ENCODE results near the gene SMAP1.

Gene SMAP1

DNA sequence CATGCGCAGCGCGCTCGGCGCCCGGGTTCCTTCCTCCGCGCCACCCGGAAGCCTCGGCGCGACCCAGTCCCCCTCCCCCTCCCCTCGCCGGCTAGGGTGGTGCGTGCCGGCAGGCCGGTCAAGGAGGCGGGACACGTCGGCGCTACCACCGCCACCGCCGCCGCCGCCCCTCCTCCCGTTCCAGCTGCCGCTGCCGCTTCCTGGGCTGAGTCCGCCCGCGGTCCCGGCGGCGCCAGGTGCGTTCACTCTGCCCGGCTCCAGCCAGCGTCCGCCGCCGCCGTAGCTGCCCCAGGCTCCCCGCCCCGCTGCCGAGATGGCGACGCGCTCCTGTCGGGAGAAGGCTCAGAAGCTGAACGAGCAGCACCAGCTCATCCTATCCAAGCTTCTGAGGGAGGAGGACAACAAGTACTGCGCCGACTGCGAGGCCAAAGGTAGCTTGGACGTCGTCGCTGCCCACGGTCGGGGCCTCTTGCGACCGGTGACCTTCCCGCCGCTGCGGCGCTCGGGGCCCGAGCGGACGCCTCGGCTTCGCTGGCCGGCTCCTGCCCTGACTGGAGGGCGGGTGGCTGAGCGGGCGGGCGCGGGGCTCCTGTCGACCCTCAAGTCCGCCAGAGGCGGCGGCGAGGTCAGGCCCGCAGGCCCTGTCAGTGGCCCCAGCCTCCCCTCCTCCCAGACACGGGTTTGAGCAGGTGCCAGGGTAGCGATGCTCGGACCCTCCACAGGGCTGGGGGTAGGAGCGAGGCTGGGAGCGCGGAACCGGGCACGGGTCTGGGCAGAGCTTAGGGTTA, at the start of gene SMAP1:
TSS of gene SMAP1 (plus strand) at position 173 of the 788 bp plus-strand sequence. CDS start at position 314, 141 bp downstream.
- peak; percentile 89 to 91 for DNase-seq

DNA sequence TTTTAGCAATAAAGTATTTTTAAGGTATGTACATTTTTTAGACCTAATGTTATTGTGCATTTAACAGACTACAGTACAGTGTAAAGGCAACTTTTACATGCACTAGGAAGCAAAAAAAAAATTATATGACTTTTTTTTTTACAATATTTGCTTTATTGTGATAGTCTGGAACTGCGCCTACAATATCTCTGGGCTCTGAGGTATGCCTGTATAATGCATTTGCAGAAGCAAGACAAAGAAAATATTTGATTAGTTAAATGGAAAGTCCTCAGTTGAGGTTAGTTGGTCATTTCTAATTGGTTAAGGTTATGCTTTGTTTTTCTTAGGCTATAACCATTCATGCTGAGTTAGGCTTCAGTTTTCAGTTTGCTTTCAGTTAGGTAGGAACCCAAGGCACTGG, 46.9 kb upstream of the SMAP1 start:
- no peak for DNase-seq

DNA sequence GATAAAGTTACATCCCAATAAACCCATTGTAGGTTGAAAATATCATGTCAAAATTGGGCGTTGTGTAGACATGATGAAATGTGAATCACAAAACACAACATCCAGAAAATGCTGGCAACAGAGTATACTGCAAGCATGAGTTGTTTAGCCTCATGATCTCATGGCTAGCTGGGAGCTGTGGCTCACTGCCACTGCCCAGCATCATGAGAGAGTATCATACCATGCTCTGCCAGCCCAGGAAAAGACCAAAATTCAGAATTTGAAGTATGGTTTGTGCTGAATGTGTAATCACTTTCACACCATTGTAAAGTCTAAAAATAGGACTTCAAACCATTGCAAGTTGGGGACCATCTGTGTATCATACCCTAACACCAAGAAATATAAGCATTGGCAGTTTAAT, 45.2 kb upstream of the SMAP1 start:
- DNase-seq: no peak

DNA sequence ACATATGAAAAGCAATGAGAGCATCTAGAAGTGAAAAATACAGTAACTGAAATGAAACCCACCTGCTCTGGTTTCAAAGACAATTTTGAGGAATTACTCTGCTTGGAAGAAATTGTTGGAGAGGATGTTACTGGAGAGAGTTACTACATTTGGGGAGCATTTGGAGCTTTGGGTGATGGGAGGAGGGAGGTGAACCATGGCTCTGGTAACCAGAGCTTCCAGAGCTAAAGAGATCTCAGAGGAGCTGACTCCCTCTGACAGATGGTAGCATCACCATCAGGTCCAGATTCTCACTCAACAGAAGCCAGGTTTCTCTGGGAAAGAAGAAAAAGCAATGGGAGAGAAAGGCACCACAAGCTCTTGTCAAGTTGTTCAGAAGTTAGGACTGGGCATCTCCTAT, 42.2 kb upstream of the SMAP1 start:
- no peak for DNase-seq

DNA sequence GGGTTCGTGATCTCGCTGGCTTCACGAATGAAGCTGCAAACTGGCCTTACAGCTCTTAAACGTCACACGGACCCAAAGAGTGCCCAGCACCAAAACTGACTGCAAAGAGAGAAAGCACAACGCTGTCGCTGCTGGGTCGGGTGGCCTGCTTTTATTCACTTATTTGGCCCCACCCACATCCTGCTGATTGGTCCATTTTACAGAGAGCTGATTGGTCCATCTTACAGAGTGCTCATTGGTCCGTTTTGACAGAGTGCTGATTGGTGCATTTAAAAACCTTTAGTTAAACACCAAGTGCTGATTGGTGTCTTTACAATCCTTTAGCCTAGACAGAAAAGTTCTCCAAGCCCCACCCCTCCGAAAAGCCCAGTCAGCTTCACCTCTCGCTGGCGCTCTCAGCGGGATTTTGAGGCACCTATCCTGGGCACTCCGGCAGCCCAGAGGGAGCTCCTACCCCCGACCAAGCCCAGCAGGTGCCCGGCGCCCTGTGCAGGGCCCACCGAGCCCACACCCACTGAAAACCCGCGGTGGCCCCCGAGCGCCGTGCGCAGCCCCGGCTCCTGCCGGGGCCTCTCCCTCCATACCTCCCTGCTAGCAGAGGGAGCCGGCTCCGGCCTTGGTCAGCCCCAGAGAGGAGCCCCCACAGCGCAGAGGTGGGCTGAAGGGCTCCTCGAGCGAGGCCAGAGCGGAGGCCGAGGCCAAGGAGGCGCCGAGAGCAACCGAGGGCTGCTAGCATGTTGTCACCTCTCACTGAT, 40.0 kb upstream of the SMAP1 start:
- DNase-seq: no peak

DNA sequence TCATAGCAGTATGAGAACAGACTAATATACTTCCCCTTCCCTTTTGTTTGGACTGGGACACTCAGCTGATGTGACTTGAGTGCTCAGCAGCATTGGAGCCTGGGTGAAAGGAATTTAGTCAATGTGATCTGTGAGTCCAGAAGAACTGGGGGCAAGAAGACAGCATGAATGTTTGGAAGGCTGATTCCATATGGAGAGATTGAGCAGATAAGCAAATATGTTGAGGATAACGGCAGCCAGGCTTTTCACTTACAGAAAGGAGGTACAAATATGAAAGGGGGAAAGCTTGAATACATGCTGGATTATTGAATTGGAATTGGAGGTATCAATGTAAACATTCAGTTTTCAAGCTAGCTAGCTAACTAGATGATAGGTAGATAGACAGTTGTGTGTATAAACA, 37.8 kb upstream of the SMAP1 start:
- DNase-seq: no peak

DNA sequence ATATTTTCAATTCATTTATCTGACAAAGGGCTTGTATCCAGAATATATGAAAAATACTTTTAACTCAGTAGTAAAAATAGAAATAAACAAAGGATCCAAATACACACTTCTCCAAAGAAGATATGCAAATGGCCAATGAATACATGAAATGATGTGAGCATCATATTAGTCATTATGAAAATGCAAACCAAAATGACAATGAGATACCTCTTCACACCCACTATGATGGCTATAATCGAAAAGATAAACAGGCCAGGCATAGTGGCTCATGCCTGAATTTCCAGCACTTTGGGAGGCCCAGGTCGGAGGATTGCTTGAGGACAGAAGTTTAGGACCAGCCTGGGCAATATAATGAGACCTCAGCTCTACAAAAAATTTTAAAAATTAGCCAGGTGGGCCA, 33.8 kb upstream of the SMAP1 start:
- no peak for DNase-seq

DNA sequence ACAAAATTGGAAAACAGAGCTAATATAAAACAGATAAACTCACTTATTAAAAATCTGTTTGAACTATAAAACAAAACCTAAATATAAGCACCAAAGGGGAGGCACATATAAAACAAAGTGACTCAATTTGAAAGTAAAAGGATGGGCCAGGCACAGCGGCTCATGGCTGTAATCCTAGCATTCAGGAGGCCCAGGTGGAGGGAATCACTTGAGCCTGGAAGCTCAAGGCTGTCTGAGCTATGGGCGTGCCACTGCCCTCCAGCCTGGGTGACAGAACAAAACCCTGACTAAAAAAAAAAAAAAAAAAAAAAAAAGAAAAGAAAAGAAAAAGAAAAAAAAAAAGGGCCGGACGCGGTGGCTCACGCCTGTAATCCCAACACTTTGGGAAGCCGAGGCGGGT, 31.1 kb upstream of the SMAP1 start:
- no peak for DNase-seq

DNA sequence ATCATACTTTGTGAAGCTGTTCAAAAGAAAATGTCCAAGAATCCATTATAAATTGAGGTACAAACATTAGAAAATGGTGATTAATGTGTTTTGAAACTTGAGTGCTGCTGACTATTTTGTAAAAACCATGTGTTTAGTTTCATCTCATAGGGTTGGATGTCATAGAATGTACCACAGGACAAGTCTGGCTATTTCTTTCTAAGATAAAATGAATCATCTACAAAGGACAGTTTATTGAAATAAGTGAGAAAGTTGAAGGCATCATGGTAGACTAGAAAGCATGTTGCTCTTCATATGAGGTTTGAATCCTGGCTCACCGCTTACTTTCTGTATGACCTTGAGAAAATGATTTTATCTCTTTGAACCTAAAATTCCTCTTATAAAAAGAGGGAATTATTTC, 29.2 kb upstream of the SMAP1 start:
- no peak for DNase-seq

DNA sequence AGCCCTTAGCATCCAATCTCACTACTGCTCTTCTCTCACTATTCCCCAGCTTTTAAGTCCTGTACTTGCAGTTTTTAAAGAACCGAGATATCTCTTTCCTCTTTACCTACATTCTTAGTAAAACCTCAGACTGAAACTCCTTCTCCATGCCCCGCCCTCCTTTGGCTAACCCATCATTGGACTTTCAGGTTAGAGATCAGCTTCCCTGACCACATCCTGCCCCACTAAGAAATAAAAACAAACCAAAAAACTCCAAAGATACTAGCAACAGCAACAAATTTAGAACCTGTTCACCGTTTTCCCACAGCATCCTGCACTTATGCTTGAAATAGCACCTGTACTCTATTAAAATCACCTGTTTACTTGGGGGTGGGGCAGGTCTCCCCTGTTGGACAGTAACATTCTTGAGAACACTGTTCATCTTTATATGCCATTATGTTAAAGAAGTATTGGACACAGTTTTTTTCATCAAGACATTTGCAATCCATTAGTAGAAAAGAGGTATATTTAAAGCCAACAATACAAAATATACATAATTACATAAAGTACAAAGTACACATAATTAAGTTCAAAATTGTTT, 16.3 kb upstream of the SMAP1 start:
- DNase-seq: peak; percentile 30 to 44

DNA sequence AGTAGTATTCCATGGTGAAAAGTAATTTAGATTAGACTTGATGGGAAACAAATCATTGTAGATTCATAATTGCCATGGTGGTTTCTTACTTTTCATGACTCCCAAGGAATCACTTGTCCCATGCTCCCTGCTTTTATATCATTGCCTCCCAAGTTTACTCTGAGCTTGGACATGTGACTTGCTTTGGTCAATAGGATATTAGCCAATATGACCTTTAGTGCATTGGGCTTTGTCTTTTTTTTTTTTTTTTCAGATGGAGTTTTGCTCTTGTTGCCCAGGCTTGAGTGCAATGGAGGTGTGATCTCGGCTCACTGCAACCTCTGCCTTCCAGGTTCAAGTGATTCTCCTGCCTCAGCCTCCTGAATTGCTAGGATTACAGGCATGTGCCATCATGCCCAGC, 15.5 kb upstream of the SMAP1 start:
- DNase-seq: no peak

DNA sequence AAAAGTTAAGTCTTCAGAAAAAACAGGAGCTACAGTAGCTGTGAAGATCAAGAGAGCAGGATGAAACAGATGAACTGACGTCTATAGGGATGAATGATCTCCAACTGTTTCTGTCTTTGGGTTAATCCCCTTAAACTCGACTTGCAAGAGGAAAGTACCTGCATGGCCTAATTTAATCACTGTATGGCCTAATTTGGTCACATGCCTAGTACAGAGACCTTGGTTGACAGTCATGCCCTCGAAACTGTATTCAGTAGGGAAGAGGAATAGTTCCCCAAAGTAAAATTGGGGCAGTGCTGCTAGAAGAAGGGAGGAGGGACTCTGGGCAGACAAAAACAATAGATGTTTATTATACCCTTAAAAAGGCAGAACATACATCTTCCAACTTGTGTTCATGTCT, 10.0 kb upstream of the SMAP1 start:
- DNase-seq: no peak

DNA sequence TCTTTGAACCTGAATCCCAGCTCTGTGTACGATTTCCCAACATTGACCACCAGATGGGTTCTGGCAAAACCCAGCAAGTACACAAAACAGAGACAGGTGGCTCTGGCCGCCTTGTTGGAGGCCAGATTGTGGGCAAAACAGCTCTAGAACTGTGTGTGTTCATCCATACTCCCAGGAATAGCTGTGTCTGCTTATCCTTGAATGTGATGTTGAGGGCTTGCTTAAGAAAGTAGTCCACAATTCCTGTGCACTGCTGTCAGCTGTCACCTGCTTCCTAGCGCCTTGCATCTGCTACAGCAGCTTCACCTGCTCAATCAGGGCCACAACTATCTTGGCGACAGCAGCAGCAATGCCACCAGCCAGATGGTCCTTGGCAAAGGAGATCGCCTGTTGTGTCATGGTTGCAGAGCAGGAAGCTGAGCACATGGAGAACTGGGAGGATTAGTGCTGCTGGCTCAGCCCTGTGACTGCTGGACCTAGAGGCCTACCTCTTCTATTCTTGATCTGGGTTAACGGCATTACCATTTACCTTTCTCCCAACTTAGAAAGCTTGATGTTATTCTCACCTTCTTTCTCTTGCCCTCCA, 3.7 kb upstream of the SMAP1 start:
- no peak for DNase-seq

DNA sequence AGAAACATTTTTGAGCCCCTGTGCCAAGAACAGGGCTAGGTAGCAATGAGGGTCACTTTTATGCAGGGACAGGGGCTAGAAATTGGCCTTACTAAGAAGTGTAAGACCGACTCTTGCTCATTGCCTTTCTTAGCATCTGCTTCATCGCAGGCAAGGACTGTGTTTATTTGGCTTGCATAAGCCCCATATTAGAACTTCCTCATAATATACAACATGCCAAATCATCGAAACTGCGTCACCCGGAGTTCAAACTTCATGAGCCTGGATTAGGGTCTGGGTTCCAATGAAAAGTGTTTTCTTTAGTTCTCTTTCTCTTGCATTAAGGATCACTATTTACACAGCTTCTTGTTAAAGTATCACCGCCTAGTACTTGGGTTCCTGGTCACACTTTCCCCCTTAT, 977 bp upstream of the SMAP1 start:
- DNase-seq: no peak

DNA sequence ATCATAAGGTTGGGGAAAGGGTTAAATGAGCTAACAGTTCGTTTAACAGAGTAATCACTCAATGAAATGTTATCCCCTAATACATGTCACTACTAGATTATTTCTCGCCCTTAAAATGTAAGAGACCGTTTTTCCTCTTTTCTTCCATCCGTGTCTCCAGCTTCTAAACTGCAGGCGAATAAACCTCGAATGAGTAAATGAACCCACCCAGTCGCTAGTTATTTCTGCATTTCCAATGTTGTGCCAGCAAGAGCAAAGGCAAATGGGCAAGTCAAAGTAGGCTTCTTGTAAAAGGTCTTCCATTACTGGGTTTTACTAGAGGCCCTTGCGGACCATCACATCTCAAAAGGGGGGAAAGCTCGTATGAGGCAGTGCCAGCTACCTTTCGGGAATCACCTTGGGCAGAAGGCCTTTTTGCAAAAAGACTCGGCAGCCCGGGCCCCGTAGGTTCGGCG, 400 bp upstream of the SMAP1 start:
- no peak for DNase-seq

DNA sequence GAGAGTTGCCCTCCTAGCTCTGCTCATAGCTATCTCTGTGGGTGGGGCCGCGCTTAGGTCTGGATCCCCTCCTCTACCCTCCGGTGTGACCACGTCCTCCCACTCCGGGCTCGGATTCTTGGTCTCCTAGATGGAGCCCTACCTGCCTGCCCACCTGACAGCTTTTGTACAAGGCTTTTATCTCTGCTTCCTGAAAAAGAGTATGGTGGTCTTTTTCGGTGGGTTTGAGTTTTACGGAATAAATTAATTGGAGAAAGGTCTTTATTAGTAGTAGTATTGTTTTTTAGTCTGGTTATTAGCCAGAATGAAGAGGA, 773 bp downstream of the SMAP1 start:
- DNase-seq: no peak

DNA sequence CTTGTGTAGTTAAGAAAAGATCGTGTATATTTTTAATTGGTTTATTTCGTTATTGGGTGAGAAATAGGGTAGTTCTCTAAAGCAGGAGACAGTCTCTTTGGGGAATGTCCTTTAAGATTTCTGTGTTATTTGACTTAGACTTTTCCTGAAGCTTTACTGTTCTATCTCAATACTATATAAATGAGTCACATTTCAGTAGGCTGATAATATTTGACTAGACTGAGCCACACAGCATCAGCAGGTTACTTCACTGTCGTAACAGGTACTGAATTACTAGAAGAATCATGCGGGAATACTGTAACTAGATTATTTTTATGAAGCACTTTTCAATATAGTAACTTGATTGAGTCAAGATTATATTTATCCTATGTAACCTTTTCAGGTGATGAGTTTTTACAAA, 1.4 kb downstream of the SMAP1 start:
- no peak for DNase-seq

DNA sequence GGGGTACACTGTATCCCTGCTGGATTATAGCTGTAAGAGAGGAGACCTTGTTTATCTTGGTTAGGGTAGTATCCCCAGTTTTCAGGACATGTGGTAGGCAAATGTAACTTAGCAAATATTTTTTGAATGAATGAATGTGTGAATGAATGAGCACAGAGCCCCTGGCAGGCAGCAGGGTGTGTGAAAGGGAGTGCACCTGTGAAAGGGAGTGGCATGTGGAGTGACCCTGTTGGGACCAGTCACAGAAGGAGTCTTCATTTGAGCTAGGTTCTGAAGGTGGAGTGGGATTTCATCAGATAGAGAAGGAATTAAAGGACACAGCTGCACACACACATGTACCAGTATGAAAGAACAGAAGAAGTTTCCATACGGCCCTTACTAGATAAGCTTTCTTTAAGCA, 4.9 kb downstream of the SMAP1 start:
- DNase-seq: no peak

DNA sequence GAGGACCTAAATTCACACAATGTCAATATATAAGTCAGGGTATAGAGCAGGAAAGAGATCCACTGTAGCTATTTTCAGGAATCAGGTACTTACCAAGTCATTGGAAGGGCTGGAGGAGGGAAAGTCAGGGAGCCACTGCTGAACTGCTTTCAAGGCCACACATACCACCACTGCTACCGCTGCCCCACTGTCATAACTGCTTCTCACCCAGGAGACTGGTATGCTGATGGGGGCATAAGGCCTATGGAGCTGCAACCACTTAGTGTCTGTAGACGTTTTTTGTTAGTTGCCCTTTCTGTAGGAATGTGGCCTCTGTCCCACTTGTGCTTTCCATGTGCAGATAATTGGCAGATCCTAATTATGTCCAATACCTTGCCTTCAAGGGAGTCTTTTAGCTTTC, 5.4 kb downstream of the SMAP1 start:
- DNase-seq: no peak

DNA sequence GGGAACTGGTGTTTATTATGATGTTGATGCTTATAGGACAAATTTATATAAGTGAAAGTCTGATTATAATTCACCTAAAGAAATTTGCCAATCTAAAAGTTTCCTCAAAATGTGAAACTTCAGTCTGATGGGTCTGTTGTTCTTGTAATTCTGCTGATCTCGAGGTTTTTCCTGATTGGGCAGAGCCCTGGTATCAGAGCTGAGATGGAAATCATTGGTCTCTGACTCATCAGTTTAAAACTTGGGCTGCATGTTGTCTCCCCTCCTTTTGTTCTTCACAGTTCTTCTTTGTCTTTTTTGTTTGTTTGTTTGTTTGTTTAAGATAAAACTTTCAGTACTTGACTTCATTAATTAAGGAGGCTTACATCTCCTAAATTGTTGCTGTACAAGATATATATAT, 5.9 kb downstream of the SMAP1 start:
- DNase-seq: no peak

DNA sequence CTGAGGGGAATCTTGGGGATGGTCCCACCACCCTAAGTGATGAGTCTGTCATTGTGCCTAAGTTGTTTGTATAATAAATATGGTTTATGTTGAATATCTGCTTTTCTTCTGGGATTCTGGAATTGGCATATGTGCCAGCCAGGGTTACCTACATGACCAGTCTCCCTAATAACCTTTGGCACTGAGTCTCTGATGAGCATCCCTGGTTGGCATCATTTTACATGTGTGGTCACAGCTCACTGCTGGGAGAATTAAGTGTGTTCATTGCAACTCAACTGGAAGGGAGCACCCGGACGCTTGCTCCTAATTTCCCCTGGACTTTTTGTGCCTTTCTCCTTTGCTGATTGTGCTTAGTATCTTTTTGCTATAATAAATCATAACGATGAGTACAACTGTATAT, 8.1 kb downstream of the SMAP1 start:
- no peak for DNase-seq

DNA sequence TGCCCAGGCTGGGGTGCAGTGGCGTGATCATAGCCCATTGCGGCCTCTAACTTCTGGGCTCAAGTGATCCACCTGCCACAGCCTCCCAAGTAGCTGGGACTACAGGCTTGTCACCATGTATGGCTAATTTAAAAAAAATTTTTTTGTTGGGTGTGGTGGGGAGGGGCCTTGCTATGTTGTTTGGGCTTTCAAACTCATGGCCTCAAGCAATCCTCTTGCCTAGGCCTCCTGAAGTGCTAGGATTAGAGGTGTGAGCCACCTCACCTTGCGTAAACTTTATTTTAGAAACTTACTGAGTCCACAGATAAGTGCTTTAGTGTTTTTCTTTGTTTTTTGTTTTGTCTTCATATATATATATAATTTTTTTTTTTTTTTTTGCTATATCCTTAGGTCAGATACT, 9.1 kb downstream of the SMAP1 start:
- DNase-seq: no peak

DNA sequence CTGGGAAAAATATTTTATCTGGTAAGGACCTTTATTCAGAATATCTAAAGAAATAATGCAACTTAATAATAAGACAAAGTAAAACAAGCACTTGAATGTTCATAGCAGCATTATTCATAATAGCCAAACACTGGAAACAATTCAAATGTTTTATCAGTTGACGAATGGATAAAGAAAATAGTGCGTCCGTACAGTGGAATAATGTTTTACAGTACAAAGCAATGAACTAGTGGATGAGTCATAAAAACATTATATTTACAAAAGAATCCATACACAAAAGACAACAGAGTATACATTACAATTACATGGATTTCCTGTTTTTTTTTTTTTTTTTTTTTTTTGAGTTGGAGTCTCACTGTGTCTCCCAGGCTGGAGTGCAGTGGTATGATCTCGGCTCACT, 12.7 kb downstream of the SMAP1 start:
- no peak for DNase-seq

Measured in activated CD4-positive, alpha-beta T cell treated with anti-CD3 and anti-CD28 coated beads, Interleukin-2, amount 50 U/mL, for 4 hours (primary cell).